A673 (cell line): ENCODE data around the gene LRFN5.

Experiments used
- EZH2 ChIP-seq: fragments of 200-600 bp; sonication (generic); IDR thresholded peaks from 2 replicates; pipeline ENCODE4 v1.6.1; 2017; ENCODE audit warnings: borderline replicate concordance, low read depth, mild to moderate bottlenecking, mixed read lengths, antibody characterized with exemption, low read length; ENCODE audit not compliant: poor library complexity, severe bottlenecking
- TF ChIP-seq, protein P1 (sequence below): fragments of 300-800, 200-600 bp; sonication (generic); conservative IDR thresholded peaks from 2 replicates; pipeline ENCODE4 v1.5.1; 2017; ENCODE audit warnings: low read depth, mild to moderate bottlenecking, antibody characterized with exemption, low read length, moderate library complexity, mixed read lengths

DNA sequence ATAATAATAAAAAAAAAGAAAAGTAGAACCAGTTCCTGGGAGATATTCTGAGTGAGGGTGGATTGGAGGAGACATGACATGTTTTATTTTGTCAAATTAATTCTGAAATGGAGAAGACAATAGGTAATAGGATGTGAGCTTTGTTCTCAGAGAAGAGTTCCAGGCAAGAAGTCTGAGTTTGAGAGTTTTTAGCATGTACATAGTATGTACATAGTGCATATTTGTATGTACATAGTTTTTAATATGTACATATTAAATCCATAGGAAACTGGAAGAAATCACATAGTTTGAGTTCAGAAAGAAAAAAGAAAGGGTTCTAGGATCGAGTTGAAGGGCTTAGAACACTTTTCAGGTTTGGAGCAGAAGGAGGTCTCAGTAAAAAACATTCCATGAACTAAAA, 47.5 kb downstream of the LRFN5 start:
- TF ChIP-seq, protein P1, sequence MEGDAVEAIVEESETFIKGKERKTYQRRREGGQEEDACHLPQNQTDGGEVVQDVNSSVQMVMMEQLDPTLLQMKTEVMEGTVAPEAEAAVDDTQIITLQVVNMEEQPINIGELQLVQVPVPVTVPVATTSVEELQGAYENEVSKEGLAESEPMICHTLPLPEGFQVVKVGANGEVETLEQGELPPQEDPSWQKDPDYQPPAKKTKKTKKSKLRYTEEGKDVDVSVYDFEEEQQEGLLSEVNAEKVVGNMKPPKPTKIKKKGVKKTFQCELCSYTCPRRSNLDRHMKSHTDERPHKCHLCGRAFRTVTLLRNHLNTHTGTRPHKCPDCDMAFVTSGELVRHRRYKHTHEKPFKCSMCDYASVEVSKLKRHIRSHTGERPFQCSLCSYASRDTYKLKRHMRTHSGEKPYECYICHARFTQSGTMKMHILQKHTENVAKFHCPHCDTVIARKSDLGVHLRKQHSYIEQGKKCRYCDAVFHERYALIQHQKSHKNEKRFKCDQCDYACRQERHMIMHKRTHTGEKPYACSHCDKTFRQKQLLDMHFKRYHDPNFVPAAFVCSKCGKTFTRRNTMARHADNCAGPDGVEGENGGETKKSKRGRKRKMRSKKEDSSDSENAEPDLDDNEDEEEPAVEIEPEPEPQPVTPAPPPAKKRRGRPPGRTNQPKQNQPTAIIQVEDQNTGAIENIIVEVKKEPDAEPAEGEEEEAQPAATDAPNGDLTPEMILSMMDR: no peak
- TF ChIP-seq EZH2: no peak
